ENCODE results near the gene ATXN1.

- TF ChIP-seq POLR2A (IDR thresholded peaks at IDR 0.05) = no peak
- TF ChIP-seq, protein P1, sequence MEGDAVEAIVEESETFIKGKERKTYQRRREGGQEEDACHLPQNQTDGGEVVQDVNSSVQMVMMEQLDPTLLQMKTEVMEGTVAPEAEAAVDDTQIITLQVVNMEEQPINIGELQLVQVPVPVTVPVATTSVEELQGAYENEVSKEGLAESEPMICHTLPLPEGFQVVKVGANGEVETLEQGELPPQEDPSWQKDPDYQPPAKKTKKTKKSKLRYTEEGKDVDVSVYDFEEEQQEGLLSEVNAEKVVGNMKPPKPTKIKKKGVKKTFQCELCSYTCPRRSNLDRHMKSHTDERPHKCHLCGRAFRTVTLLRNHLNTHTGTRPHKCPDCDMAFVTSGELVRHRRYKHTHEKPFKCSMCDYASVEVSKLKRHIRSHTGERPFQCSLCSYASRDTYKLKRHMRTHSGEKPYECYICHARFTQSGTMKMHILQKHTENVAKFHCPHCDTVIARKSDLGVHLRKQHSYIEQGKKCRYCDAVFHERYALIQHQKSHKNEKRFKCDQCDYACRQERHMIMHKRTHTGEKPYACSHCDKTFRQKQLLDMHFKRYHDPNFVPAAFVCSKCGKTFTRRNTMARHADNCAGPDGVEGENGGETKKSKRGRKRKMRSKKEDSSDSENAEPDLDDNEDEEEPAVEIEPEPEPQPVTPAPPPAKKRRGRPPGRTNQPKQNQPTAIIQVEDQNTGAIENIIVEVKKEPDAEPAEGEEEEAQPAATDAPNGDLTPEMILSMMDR (IDR thresholded peaks at IDR 0.05) = no peak
Observed at GRCh38 chr6:16728513-16729182, 32.6 kb downstream of the ATXN1 start.

Measured in lower leg skin (tissue), 3 donors.